Activated T-helper 1 cell treated with Interleukin-2 at 50 U/mL for 16 hours (primary cell): ENCODE results near the gene GGA3.
"Not testable (repeated sequence)": the region's sequence is repeated elsewhere in the genome, so short reads cannot be mapped to it uniquely, and the experiment has no call there.

Experiments
- DNase-seq: peaks from one replicate; pipeline ENCODE4 v3.0.0-alpha.2; 2020; ENCODE audit warnings: low read depth

Gene GGA3

GRCh38 chr17:75271955-75272847 is 10.8 kb upstream of the GGA3 start:
- no peak for DNase-seq

GRCh38 chr17:75271233-75271954 is 10.0 kb upstream of the GGA3 start:
- DNase-seq = peak; percentile 87

- no peak for DNase-seq
Observed at GRCh38 chr17:75270966-75271232, 9.5 kb upstream of the GGA3 start, which contains the start of gene MIF4GD. MIF4GD (minus strand) TSS chr17:75271231; CDS start chr17:75270195, 1,036 bp downstream.

GRCh38 chr17:75270218-75270965 is 9.0 kb upstream of the GGA3 start:
- no peak for DNase-seq

GRCh38 chr17:75269844-75270217 is 8.4 kb upstream of the GGA3 start:
- DNase-seq = no peak

GRCh38 chr17:75267411-75268232 is 6.2 kb upstream of the GGA3 start:
- no peak for DNase-seq

- no peak for DNase-seq
Observed at GRCh38 chr17:75267153-75267410, 5.7 kb upstream of the GGA3 start.

GRCh38 chr17:75266316-75267152 is 5.1 kb upstream of the GGA3 start:
- DNase-seq = no peak

- no peak for DNase-seq
Observed at GRCh38 chr17:75265614-75266315, 4.4 kb upstream of the GGA3 start.

GRCh38 chr17:75263055-75263454 is 1.6 kb upstream of the GGA3 start:
- DNase-seq = no peak

- DNase-seq = no peak
Observed at GRCh38 chr17:75262112-75262606, 753 bp upstream of the GGA3 start.

- no peak for DNase-seq
Observed at GRCh38 chr17:75260641-75261335, 618 bp downstream of the GGA3 start.

GRCh38 chr17:75257228-75257627 is 4.2 kb downstream of the GGA3 start:
- DNase-seq = not testable (repeated sequence)

GRCh38 chr17:75255954-75256698 is 5.3 kb downstream of the GGA3 start:
- DNase-seq = not testable (repeated sequence)

- DNase-seq = no peak
Observed at GRCh38 chr17:75252039-75252816, 9.2 kb downstream of the GGA3 start.

- peak; percentile 53 for DNase-seq
Observed at GRCh38 chr17:75250009-75250471, 11.4 kb downstream of the GGA3 start.

GRCh38 chr17:75249564-75249963 is 11.8 kb downstream of the GGA3 start:
- no peak for DNase-seq

GRCh38 chr17:75246404-75246803 is 15.0 kb downstream of the GGA3 start:
- DNase-seq = no peak
